ENCODE measurements around the gene MGAT1.

Gene MGAT1

DNA sequence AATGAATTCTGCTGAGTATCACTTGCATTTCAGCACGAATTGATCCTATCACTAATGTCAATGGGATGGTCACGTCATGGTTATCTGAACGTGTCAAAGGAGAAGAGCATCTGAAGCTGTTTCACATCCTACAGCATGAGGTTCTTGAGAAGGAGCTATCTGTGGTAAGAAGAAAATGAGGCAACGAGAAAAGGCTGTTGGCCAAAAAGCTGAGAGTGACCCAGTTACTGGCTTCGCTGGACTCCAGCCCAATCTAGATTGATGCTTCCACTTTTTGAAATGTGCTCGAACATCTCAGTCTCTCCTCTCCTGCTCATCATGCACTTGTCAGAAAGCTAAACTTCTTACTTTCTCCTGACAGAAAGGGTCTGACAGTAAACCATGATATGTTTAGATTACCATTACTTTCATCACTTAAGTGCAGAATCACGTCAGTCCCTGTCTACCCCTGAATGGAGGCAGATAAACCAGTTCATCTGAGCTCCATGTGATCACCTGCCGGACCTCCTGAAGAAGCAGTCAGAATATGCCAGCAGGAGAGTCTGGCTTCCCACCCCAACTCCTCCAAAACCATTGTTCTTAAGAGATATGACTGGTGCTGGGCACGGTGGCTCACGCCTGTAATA is 22.5 kb downstream of the MGAT1 start:
- peaks cover 9% of the 10 kb centered on the region for H3K27me3 Mint-ChIP-seq (ENCODE audit: low read depth)
- TF ChIP-seq, protein P1, sequence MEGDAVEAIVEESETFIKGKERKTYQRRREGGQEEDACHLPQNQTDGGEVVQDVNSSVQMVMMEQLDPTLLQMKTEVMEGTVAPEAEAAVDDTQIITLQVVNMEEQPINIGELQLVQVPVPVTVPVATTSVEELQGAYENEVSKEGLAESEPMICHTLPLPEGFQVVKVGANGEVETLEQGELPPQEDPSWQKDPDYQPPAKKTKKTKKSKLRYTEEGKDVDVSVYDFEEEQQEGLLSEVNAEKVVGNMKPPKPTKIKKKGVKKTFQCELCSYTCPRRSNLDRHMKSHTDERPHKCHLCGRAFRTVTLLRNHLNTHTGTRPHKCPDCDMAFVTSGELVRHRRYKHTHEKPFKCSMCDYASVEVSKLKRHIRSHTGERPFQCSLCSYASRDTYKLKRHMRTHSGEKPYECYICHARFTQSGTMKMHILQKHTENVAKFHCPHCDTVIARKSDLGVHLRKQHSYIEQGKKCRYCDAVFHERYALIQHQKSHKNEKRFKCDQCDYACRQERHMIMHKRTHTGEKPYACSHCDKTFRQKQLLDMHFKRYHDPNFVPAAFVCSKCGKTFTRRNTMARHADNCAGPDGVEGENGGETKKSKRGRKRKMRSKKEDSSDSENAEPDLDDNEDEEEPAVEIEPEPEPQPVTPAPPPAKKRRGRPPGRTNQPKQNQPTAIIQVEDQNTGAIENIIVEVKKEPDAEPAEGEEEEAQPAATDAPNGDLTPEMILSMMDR (IDR thresholded peaks at IDR 0.05; ENCODE audit: unreplicated experiment in 3 of 3): no peak
- H3K4me1 Mint-ChIP-seq: peaks cover 20% of the 10 kb centered on the region
- no peak overlapping the region for H3K4me3 Mint-ChIP-seq
- H3K36me3 Mint-ChIP-seq (ENCODE audit: low read depth): no peaks in the 10 kb centered on the region
- H3K9me3 Mint-ChIP-seq: peaks cover 2% of the 10 kb centered on the region
- H3K27ac Mint-ChIP-seq: no peak overlapping the region

DNA sequence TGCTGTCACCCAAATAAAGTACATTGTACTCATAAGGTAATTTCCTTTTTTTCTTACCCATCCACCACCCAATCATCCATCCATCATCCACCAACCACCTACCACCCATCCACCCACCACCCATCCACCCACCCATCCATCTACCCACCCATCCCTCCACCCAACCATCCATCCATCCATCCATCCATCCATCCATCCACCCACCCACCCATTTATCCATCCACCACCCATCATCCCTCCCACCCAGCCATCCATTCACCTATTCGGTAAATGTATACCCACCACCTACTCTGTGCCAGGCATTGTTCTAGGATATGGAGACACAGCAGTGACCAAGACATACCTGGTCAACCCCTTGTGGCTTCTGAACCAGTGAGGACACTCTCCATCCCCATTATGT is 25.1 kb downstream of the MGAT1 start:
- Mint-ChIP-seq H3K36me3 (ENCODE audit: low read depth) (no peaks in the 10 kb centered on the region), H3K4me1 (peaks cover 1% of the 10 kb centered on the region), H3K27ac (no peak overlapping the region), H3K9me3 (peaks cover 16% of the 10 kb centered on the region), H3K4me3 (no peak overlapping the region), H3K27me3 (ENCODE audit: low read depth) (peaks cover 15% of the 10 kb centered on the region)
- TF ChIP-seq, protein P1 (IDR thresholded peaks at IDR 0.05; ENCODE audit: unreplicated experiment in 3 of 3): no peak

DNA sequence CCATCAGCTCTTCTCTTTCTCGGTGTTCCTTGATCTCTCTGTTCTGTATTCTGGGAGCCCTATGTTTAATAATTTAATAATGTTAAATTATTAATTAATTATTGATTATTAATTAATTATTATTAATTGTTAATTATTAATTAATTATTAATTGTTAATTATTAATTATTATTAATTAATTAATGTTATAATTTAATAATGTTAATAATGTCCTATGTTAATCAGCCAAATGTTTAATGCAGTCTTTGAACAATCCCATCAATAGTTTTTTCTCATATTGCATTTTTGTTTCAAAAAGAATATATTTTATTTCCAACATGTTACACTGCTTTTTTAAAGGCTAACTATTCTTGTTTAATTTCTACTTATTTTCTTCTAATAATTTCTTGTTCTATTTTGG is 26.2 kb downstream of the MGAT1 start:
- H3K27ac Mint-ChIP-seq: no peak overlapping the region
- TF ChIP-seq, protein P1 (IDR thresholded peaks at IDR 0.05; ENCODE audit: unreplicated experiment in 3 of 3): no peak
- H3K36me3 Mint-ChIP-seq (ENCODE audit: low read depth): no peaks in the 10 kb centered on the region
- peaks cover 24% of the 10 kb centered on the region for H3K9me3 Mint-ChIP-seq
- no peaks in the 10 kb centered on the region for H3K4me1 Mint-ChIP-seq
- no peak overlapping the region for H3K4me3 Mint-ChIP-seq
- H3K27me3 Mint-ChIP-seq (ENCODE audit: low read depth): peaks cover 15% of the 10 kb centered on the region

DNA sequence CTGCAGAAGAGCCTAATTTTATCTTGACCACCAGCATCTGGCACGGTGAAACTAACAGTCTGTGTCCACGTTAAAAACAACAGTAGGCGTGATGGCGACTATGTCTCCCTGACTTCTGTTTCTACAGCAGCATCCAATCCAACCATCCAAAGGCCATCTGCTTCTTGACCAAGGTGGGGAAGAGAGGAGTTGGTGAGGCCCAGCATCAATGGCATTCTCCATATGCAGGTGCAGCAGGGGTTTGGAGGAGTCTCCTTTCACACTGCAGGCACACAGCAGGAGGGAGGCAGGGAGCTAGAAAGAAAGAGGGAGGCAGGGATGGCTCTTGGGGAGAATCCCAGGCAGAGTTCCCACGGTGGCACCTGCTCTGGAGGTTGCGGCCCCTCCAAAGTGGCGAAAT is 27.0 kb downstream of the MGAT1 start:
- peaks cover 24% of the 10 kb centered on the region for H3K9me3 Mint-ChIP-seq
- H3K27me3 Mint-ChIP-seq (ENCODE audit: low read depth): peaks cover 15% of the 10 kb centered on the region
- H3K4me1 Mint-ChIP-seq: no peaks in the 10 kb centered on the region
- no peak overlapping the region for H3K27ac Mint-ChIP-seq
- no peak overlapping the region for H3K4me3 Mint-ChIP-seq
- TF ChIP-seq, protein P1 (IDR thresholded peaks at IDR 0.05; ENCODE audit: unreplicated experiment in 3 of 3): no peak
- H3K36me3 Mint-ChIP-seq (ENCODE audit: low read depth): no peaks in the 10 kb centered on the region

DNA sequence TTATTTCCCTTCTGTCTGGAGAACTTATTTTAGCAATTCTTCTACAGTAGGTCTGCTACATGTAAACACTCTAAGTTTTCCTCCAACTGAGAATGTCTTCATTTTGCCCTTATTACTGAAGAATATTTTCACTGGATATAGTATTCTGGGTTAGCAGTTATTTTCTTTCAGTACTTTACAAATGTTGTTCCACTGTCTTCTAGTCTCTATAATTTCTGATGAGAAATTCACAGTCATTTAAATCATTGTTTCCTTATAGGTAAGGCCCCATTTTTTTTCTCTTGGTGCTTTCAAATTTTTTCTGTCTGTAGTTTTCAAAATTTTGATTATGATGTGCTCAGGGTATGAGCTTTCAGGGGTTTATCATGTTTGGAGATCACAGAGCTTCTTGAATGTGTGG is 30.8 kb downstream of the MGAT1 start:
- no peaks in the 10 kb centered on the region for H3K4me1 Mint-ChIP-seq
- H3K27ac Mint-ChIP-seq: no peak overlapping the region
- H3K4me3 Mint-ChIP-seq: no peak overlapping the region
- peaks cover 41% of the 10 kb centered on the region for H3K9me3 Mint-ChIP-seq
- H3K27me3 Mint-ChIP-seq (ENCODE audit: low read depth): peaks cover 10% of the 10 kb centered on the region
- no peaks in the 10 kb centered on the region for H3K36me3 Mint-ChIP-seq (ENCODE audit: low read depth)
- TF ChIP-seq, protein P1 (IDR thresholded peaks at IDR 0.05; ENCODE audit: unreplicated experiment in 3 of 3): no peak

DNA sequence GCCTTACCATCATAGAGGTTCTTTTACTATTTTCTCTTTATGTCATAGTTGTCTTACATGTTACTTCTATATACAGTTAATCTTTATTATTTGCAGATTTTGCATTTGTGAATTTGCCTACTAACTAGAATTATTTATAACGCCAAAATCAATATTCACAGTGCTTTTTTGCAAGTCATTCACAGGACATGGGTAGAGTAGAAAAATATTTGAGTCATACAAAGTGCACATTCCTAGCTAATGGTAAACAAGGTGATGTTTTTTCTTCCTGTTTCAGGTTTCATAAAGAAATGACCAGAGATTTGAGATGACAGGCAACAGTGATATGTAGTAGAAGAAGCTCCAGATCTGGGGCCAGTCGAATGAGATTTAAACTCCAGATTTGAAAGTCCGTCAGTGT is 32.8 kb downstream of the MGAT1 start:
- TF ChIP-seq, protein P1 (IDR thresholded peaks at IDR 0.05; ENCODE audit: unreplicated experiment in 3 of 3): no peak
- Mint-ChIP-seq H3K27me3 (ENCODE audit: low read depth) (peaks cover 9% of the 10 kb centered on the region), H3K4me1 (no peaks in the 10 kb centered on the region), H3K36me3 (ENCODE audit: low read depth) (no peaks in the 10 kb centered on the region), H3K27ac (no peak overlapping the region), H3K9me3 (peaks cover 44% of the 10 kb centered on the region), H3K4me3 (no peak overlapping the region)
